ENCODE data around the gene C10orf120. TPM values are rescaled to one million over a fixed set of nuclear protein-coding genes. Genes with fewer than 3 reads are reported as not detected.

Gene C10orf120
- total RNA-seq, 1 experiment from 2014 or later = not detected

DNA sequence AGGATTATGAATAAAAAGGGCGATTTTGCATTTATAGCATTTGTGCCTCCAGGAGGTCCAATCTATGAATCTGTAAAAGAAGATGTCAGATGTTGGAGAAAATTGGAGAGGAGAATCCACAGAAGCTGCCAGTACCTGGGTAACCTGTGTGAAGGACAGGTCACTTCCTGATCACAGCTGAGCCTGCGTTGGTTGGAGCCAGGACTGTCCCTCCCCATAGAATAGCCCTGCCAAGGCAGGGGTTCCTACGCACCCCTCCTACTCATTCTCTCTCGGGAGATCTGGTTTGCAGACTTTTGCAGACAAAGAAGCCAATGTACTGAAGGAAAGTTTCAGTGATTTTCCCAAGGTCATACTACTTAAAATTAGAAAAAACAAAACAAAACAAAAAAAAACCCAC lies 10.3 kb upstream of the C10orf120 start:
- DNase-seq (ENCODE audit: low read depth, low spot score) = no peak
- in situ Hi-C loops (cut with HindIII; ENCODE audit: low pct_unique_long_range_greater_than_20kb, low sequenced_read_pairs) = no loop called here

DNA sequence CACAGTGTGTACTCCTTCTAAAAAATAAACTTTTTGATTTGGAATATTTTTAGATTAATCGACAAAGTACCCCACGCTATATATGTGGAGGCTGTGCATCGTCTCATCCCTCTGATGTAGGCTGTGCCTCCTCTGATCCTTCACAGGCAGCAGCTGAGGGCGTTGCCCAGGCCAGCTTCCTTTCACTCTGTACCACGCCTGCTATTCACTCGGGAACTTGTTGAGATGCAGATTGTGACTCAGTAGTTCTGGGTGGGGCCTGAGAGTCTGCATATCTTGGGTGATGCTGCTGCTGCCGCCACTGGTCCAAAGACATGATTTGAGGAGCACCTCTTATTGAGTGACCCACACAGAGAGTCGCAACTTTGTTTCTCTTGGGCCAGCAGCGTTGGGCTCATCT lies 7.9 kb upstream of the C10orf120 start:
- DNase-seq (ENCODE audit: low read depth, low spot score) = no peak

GRCh38 chr10:122706947-122707346 lies 7.3 kb upstream of the C10orf120 start:
- in situ Hi-C loops (cut with HindIII; ENCODE audit: low pct_unique_long_range_greater_than_20kb, low sequenced_read_pairs) = no loop called here
- no peak for DNase-seq (ENCODE audit: low read depth, low spot score)

More for the DNA sequence above, 7.9 kb upstream of the C10orf120 start:
- in situ Hi-C loops (cut with HindIII; ENCODE audit: low pct_unique_long_range_greater_than_20kb, low sequenced_read_pairs) = no loop called here

DNA sequence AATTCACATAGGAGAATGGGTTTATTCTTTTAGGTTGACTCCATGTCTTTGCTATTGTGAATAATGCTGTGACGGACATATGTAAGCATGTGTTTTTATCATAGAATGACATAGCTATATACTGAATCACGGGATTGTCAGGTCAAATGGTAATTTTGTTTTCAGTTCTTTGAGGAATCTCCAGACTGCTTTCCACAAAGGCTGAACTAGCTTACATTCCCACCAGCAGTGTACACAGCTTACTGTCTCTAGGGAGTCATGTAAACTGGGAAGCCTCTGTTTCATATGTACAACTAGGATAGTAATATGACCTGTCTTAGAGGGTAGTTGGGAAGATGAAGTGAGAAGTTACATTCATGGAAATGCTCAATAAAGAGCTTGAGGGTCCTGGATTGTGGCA lies 6.8 kb upstream of the C10orf120 start:
- peak; percentile 51 for DNase-seq (ENCODE audit: low read depth, low spot score)
- in situ Hi-C loops (cut with HindIII; ENCODE audit: low pct_unique_long_range_greater_than_20kb, low sequenced_read_pairs) = no loop called here

DNA sequence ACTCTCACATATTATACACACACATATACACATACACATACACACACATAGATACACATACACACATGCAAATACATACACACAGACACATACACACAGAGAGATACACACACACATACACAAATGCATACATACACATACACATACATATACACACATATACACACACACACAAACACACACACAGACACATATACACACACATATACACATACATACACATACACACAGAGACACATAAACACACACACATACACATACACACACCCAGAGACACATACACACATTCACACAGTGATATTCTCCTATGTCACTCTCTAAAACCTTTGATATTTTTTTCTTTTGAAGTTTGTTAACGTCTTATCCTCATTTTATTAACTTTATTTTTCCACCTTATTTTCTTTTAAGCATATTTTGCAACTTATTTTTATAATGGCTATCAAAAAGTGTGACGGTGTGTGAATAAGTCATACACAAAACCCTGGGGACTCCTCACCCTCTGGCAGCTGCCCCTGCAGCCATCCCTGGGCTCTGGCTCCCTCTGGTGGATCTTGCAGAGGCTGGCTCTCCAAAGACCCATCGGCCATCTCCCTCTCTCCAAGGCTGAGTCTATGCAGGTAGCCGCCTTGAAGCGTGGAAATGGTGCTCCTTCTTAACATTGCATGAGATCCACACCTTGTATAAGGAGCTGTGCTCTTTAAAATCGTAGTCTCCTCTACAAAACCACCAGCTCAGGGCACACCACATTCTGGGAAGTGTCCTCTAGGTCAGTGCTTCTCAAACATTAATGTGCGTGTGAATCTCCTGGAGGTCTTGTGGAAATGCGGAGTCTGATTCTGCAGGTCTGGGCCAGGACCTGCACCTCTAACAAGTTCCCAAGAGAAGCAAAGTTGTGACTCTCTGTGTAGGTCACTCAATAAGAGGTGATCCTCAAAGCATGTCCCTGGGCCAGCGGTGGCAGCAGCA lies 4.1 kb upstream of the C10orf120 start:
- in situ Hi-C loops (cut with HindIII; ENCODE audit: low pct_unique_long_range_greater_than_20kb, low sequenced_read_pairs) = no loop called here
- DNase-seq (ENCODE audit: low read depth, low spot score) = peak; percentile 77

DNA sequence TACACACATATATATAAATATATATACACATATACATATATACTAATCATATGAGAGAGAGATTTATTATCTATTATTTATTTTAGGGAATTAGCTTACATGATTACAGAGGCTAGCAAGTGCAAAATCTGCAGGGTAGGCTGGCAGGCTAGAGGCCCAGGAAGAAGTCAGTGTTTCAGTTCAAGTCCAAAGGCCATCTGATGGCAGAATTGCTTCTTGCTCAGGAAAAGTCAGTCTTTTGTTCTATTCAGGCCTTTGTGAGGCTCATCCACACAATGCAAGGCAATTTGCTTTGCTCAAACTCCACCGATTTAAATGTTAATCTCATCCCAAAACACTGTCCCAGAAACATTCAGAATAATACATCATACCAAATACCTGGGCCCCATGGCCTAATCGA lies 2.6 kb upstream of the C10orf120 start:
- in situ Hi-C loops (cut with HindIII; ENCODE audit: low pct_unique_long_range_greater_than_20kb, low sequenced_read_pairs) = no loop called here
- no peak for DNase-seq (ENCODE audit: low read depth, low spot score)

GRCh38 chr10:122701652-122702051 lies 2.0 kb upstream of the C10orf120 start:
- DNase-seq (ENCODE audit: low read depth, low spot score) = no peak
- in situ Hi-C loops (cut with HindIII; ENCODE audit: low pct_unique_long_range_greater_than_20kb, low sequenced_read_pairs) = no loop called here

- no peak for DNase-seq (ENCODE audit: low read depth, low spot score)
- in situ Hi-C loops (cut with HindIII; ENCODE audit: low pct_unique_long_range_greater_than_20kb, low sequenced_read_pairs) = no loop called here
Measured at GRCh38 chr10:122696687-122697086, 3.0 kb downstream of the C10orf120 start.

GRCh38 chr10:122692744-122693143 lies 6.9 kb downstream of the C10orf120 start:
- in situ Hi-C loops (cut with HindIII; ENCODE audit: low pct_unique_long_range_greater_than_20kb, low sequenced_read_pairs) = no loop called here
- DNase-seq (ENCODE audit: low read depth, low spot score) = no peak

DNA sequence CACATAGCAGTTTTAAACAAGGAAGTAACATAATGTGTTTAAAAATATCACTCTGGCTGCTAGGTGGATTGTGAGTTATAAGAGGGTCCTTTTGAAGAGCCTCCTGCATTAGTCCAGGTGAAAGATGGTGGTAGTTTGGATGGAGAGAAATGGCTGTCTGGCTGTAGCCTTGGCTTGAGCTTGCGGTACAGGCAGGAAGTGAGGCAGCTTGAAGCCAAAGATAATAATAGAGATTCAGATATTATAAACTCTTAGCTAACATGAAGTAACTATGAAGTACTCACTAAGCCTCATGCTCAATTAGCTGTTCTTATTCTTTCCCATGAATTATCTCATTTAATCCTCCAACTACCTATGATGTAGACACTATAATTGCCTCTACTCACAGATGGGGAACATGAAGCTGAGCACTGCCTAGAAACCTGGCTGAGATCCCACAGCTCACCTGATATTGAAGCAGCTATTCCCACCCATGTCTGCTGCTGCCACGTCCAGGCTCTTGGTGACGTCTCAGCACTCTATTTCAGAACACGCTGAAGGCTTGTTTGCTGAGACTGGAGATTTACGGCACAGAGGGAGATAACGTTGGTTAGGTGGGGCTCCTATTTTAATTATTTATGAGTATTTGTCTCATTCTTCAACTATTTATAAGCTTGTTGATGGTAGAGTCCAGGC lies 10.4 kb downstream of the C10orf120 start:
- in situ Hi-C loops (cut with HindIII; ENCODE audit: low pct_unique_long_range_greater_than_20kb, low sequenced_read_pairs) = no loop called here
- no peak for DNase-seq (ENCODE audit: low read depth, low spot score)

DNA sequence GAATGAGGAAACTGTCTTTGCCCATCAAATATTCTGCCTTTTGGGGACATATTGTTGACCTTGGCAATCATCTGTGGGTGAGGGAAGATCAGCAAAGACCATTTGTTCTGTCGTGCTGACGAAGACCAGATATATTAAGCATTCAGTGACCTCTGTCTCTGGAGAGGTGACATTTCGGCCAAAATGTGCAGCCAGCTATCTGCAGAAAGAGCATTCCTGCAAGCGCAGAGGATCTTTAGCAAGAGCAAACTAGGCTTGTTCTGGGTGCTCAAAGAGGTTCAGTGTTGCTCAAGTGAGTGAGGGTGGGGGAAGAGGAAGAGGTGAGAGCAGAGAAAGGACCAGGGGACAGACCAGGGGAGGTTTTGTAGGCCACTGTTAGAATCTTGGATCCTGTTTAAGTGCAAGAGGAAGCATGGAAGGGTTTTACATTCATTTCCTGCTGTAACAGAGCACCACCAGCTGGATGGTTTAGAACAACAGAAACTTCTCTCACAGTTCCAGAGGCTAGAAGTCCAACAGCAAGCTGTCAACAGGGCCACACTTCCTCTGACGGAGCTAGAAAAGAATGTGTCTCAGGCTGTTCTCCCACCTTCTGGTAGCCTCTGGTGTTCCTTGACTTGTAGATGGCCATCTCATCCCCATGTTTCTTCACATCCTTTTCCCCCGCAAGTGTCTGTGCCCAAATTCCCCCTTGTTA lies 11.2 kb downstream of the C10orf120 start:
- peak; percentile 30 for DNase-seq (ENCODE audit: low read depth, low spot score)
- in situ Hi-C loops (cut with HindIII; ENCODE audit: low pct_unique_long_range_greater_than_20kb, low sequenced_read_pairs) = no loop called here

DNA sequence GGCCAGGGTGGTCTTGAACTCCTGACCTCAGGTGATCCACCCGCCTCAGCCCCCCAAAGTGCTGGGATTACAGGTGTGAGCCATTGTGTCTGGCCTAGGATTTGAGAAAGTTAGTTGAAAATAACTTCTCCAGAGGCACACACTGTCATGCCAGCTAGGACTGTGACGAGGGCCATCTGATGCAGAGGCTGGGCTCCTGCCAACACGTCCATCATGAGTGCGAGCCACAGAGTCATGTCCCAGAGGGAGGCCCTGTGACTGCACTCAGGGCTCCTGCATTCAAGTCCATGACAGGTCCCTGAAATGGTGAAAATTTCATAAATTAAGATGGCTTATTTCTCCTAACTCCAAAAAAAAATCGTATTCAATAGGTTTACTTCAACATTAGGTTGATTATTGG lies 17.1 kb downstream of the C10orf120 start:
- DNase-seq (ENCODE audit: low read depth, low spot score) = no peak
- in situ Hi-C loops (cut with HindIII; ENCODE audit: low pct_unique_long_range_greater_than_20kb, low sequenced_read_pairs) = no loop called here

DNA sequence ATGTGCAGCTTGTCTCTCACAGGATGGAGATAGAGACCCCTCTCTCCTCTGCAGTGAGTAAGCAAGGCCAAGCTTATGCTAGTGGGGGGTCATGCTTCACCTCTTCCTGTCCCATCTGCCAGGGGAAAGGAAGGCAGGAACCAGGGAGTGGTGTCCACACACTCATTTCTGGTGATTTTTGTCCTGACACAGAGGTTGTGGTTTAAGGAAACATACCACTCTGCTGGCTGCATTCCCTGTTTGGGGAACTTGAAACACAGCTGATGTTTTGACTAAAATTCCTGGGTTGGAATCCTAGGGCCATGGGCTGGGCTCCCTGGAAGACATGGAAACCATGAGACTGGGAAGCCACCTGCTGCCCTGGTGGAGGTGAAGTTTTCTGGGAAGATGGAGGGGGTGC lies 21.4 kb downstream of the C10orf120 start:
- in situ Hi-C loops (cut with HindIII; ENCODE audit: low pct_unique_long_range_greater_than_20kb, low sequenced_read_pairs) = no loop called here
- no peak for DNase-seq (ENCODE audit: low read depth, low spot score)

GRCh38 chr10:122675278-122675677 lies 24.4 kb downstream of the C10orf120 start:
- in situ Hi-C loops (cut with HindIII; ENCODE audit: low pct_unique_long_range_greater_than_20kb, low sequenced_read_pairs) = no loop called here
- DNase-seq (ENCODE audit: low read depth, low spot score) = no peak

DNA sequence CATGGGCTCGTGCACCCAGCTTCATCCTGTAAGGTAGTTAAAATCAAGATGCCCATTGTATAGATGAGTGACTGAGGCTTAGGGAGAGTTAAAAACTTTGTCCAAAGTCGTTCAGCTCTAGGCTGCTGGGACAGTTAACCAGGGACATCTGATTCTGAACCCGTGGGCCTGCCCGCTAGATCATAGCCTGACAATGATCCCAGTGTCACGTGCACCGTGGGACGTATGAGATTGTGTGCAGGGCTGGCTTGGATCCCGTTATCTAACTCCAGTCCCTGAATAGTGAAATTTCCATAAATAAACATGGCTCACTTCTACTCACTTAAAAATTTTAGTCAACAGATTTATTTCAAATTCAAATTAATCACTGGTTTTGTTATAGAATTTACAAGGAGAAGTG lies 24.9 kb downstream of the C10orf120 start:
- no peak for DNase-seq (ENCODE audit: low read depth, low spot score)
- in situ Hi-C loops (cut with HindIII; ENCODE audit: low pct_unique_long_range_greater_than_20kb, low sequenced_read_pairs) = no loop called here

DNA sequence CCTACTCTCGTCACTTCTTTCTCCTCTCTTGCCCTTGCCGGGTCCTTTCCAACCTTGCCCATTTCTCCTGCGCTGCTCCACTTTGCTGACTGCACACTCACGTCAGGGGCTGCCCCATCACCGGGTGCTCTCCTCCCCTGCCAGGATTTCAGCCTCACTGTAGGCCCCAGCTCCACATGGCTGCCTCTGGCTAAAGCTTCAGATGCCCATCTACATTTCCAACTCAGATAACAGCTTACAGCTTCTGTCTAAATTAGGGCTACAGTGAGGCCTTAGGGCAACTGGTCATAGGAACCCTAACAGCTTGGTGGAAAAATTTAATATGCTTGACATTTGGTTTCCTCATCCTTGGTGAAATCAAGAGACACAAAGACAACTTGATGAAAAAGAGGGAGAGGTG lies 25.9 kb downstream of the C10orf120 start:
- in situ Hi-C loops (cut with HindIII; ENCODE audit: low pct_unique_long_range_greater_than_20kb, low sequenced_read_pairs) = no loop called here
- no peak for DNase-seq (ENCODE audit: low read depth, low spot score)

GRCh38 chr10:122673269-122673668 lies 26.4 kb downstream of the C10orf120 start:
- in situ Hi-C loops (cut with HindIII; ENCODE audit: low pct_unique_long_range_greater_than_20kb, low sequenced_read_pairs) = no loop called here

DNA sequence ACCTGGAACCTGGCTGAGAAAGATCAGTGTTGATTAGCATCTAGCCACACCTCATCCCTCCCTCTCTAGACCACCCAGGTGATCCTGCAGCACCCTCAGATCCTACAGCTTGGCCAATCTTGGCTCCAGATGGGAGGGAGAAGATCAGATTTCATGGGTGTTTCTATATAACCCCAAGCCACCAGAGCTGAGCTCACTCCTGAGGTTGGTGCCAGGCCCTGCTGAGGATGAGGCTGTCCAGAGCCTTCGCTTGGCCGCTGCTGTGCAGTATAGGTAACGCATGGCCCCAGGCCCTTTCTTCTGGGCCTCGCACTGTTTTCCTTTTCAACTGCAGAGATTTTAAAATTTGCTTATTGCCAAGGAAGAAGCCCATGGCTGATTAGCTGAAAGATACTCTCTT lies 27.0 kb downstream of the C10orf120 start:
- in situ Hi-C loops (cut with HindIII; ENCODE audit: low pct_unique_long_range_greater_than_20kb, low sequenced_read_pairs) = no loop called here

More at GRCh38 chr10:122673269-122673668, 26.4 kb downstream of the C10orf120 start:
- no peak for DNase-seq (ENCODE audit: low read depth, low spot score)

More for the DNA sequence above, 27.0 kb downstream of the C10orf120 start:
- no peak for DNase-seq (ENCODE audit: low read depth, low spot score)

Measured in SK-MEL-5 (cell line).